ENCODE measurements around the gene TP53TG5.

- TF ChIP-seq, protein P1, sequence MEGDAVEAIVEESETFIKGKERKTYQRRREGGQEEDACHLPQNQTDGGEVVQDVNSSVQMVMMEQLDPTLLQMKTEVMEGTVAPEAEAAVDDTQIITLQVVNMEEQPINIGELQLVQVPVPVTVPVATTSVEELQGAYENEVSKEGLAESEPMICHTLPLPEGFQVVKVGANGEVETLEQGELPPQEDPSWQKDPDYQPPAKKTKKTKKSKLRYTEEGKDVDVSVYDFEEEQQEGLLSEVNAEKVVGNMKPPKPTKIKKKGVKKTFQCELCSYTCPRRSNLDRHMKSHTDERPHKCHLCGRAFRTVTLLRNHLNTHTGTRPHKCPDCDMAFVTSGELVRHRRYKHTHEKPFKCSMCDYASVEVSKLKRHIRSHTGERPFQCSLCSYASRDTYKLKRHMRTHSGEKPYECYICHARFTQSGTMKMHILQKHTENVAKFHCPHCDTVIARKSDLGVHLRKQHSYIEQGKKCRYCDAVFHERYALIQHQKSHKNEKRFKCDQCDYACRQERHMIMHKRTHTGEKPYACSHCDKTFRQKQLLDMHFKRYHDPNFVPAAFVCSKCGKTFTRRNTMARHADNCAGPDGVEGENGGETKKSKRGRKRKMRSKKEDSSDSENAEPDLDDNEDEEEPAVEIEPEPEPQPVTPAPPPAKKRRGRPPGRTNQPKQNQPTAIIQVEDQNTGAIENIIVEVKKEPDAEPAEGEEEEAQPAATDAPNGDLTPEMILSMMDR (tag by site-specific recombination; IDR thresholded peaks at IDR 0.05) = no peak
- TF ChIP-seq ZNF692 (tag by site-specific recombination; IDR thresholded peaks at IDR 0.05) = no peak
Measured at GRCh38 chr20:45405571-45406259, 27.6 kb upstream of the TP53TG5 start.

Measured in HEK293 (cell line).